H1 (cell line): Measurements from ENCODE around the gene PTX4. TPM values are rescaled to one million over a fixed set of nuclear protein-coding genes. Genes with fewer than 3 reads are reported as not detected.

Experiments
- CTCF ChIA-PET: fragments of 300-600 bp; sonication (Branson Sonifier 250); formaldehyde crosslinking; loops from one replicate; lab custom pipeline; 2021; ENCODE audit not compliant: partially characterized antibody; lab: Charles Lee
- POLR2A ChIA-PET: fragments of 300-600 bp; sonication (Branson Sonifier 250); formaldehyde crosslinking; loops from one replicate; lab custom pipeline; 2021; ENCODE audit warnings: inconsistent platforms; ENCODE audit not compliant: partially characterized antibody; lab: Charles Lee
- DNase-seq, 2 experiments: peaks; one replicate each; pipeline versions ENCODE4 v3.0.0 to v3.0.0-alpha.2; 2010 to 2022; ENCODE audit warnings: low spot score in 2 of 2, low read depth in 1 of 2, mixed read lengths in 1 of 2
- FAIRE-seq: peaks from 2 replicates; lab custom pipeline; 2011; peaks lifted over from hg19 to GRCh38; lab: Jason Lieb, UNC
- H2AFZ ChIP-seq: 2 replicates; pipeline ENCODE4 v1.8.1; 2012; ENCODE audit warnings: low read length, inconsistent platforms
- H2AK5ac ChIP-seq: 2 replicates; pipeline ENCODE4 v1.6.1; 2013; ENCODE audit warnings: low read depth, low read length
- H2BK120ac ChIP-seq: replicated peaks from 2 replicates; pipeline ENCODE3; 2013; ENCODE audit warnings: low read depth, low read length, inconsistent platforms
- H2BK12ac ChIP-seq: 2 replicates; pipeline ENCODE4 v1.6.1; 2013; ENCODE audit warnings: low read depth, low read length
- H2BK15ac ChIP-seq: 2 replicates; pipeline ENCODE4 v1.6.1; 2013; ENCODE audit warnings: low read length
- H2BK20ac ChIP-seq: 2 replicates; pipeline ENCODE4 v1.6.1; 2013; ENCODE audit warnings: low read length
- H2BK5ac ChIP-seq: 2 replicates; pipeline ENCODE4 v1.6.1; 2013; ENCODE audit warnings: low read depth, low read length
- H3K14ac ChIP-seq: 2 replicates; pipeline ENCODE4 v1.6.1; 2013; ENCODE audit warnings: inconsistent platforms; ENCODE audit not compliant: insufficient read length
- H3K18ac ChIP-seq: 2 replicates; pipeline ENCODE4 v1.6.1; 2013; ENCODE audit warnings: low read length; ENCODE audit errors: extremely low read depth
- H3K23ac ChIP-seq: 2 replicates; pipeline ENCODE4 v1.6.1; 2013; ENCODE audit warnings: inconsistent platforms; ENCODE audit not compliant: insufficient read length
- H3K23me2 ChIP-seq: 2 replicates; pipeline ENCODE4 v1.6.1; 2013; ENCODE audit warnings: low read depth, low read length
- H3K27ac ChIP-seq: 2 replicates; pipeline ENCODE4 v1.6.1; 2011; ENCODE audit warnings: low read depth, low read length, inconsistent platforms
- H3K27me3 ChIP-seq, 4 experiments: replicated peaks in 1 of 4; 1 replicate in 1 of 4; 2 replicates in 3 of 4; pipeline versions ENCODE4 v1.6.1 to v1.8.1; 2011 to 2013; ENCODE audit warnings: low read length in 3 of 4, mild to moderate bottlenecking in 3 of 4, inconsistent platforms in 2 of 4, mixed read lengths in 2 of 4, moderate library complexity in 1 of 4; ENCODE audit not compliant: control insufficient read depth in 3 of 4, insufficient read depth in 3 of 4; ENCODE audit errors: extremely low read depth in 1 of 4
- H3K36me3 ChIP-seq, 4 experiments: 2 replicates each; pipeline versions ENCODE4 v1.6.1 to v1.8.1; 2011 to 2013; ENCODE audit warnings: mild to moderate bottlenecking in 4 of 4, low read length in 3 of 4, moderate library complexity in 2 of 4, control low read depth in 1 of 4, inconsistent platforms in 1 of 4; ENCODE audit not compliant: insufficient read depth in 4 of 4, control insufficient read depth in 2 of 4
- H3K4ac ChIP-seq: replicated peaks from 2 replicates; pipeline ENCODE3; 2013; ENCODE audit warnings: low read length, low read depth, mixed read lengths, inconsistent platforms; ENCODE audit not compliant: insufficient read length
- H3K4me1 ChIP-seq, 4 experiments: replicated peaks in 1 of 4; 1 replicate in 1 of 4; 2 replicates in 3 of 4; pipeline versions ENCODE4 v1.6.1 to v1.8.1; 2011 to 2013; ENCODE audit warnings: low read length in 3 of 4, inconsistent platforms in 2 of 4, mixed read lengths in 1 of 4; ENCODE audit not compliant: insufficient read depth in 4 of 4, control insufficient read depth in 3 of 4
- H3K4me2 ChIP-seq, 2 experiments: 2 replicates each; pipeline versions ENCODE4 v1.6.1 to v1.8.1; 2011 to 2013; ENCODE audit warnings: low read depth in 2 of 2, low read length in 2 of 2, control low read depth in 1 of 2, inconsistent platforms in 1 of 2, mild to moderate bottlenecking in 1 of 2; ENCODE audit not compliant: insufficient read depth in 1 of 2
- H3K4me3 ChIP-seq, 4 experiments: fragments of 200-600, 300-600 bp in 1 of 4; sonication (generic), shearing (Covaris generic), sonication (Bioruptor Twin) in 1 of 4; 2 replicates each; pipeline versions ENCODE4 v1.5.1 to v1.8.1; 2011 to 2016; ENCODE audit warnings: low read length in 4 of 4, low read depth in 3 of 4, control low read depth in 2 of 4, inconsistent platforms in 2 of 4, mild to moderate bottlenecking in 2 of 4, mixed read lengths in 1 of 4, moderate library complexity in 1 of 4; ENCODE audit not compliant: insufficient read depth in 2 of 4; ENCODE audit errors: extremely low read depth in 1 of 4
- H3K56ac ChIP-seq: replicated peaks from 2 replicates; pipeline ENCODE3; 2013; ENCODE audit warnings: low read depth, mild to moderate bottlenecking, mixed read lengths, low read length, inconsistent platforms; ENCODE audit not compliant: insufficient read length
- H3K79me1 ChIP-seq: 2 replicates; pipeline ENCODE4 v1.6.1; 2013; ENCODE audit warnings: low read depth, low read length, control low read depth
- H3K79me2 ChIP-seq, 2 experiments: 2 replicates each; pipeline versions ENCODE4 v1.6.1 to v1.8.1; 2012 to 2013; ENCODE audit warnings: low read length in 2 of 2, mild to moderate bottlenecking in 2 of 2, inconsistent platforms in 1 of 2; ENCODE audit not compliant: insufficient read depth in 2 of 2, control insufficient read depth in 1 of 2
- H3K9ac ChIP-seq, 4 experiments: replicated peaks in 1 of 4; 1 replicate in 1 of 4; 2 replicates in 3 of 4; pipeline versions ENCODE4 v1.6.1 to v1.8.1; 2011 to 2013; ENCODE audit warnings: low read depth in 3 of 4, low read length in 3 of 4, control low read depth in 2 of 4, mild to moderate bottlenecking in 2 of 4, moderate library complexity in 2 of 4, inconsistent platforms in 1 of 4; ENCODE audit errors: extremely low read depth in 1 of 4
- H3K9me3 ChIP-seq, 2 experiments: 2 replicates each; pipeline versions ENCODE4 v1.6.1 to v1.8.1; 2012 to 2013; ENCODE audit warnings: mild to moderate bottlenecking in 2 of 2, moderate library complexity in 2 of 2, control low read depth in 1 of 2, inconsistent platforms in 1 of 2, low read depth in 1 of 2, low read length in 1 of 2, mixed read lengths in 1 of 2; ENCODE audit not compliant: insufficient read depth in 2 of 2
- H4K20me1 ChIP-seq, 2 experiments: replicated peaks in 1 of 2; 2 replicates each; pipeline versions ENCODE3 to v1.8.1; 2011 to 2013; ENCODE audit warnings: inconsistent platforms in 2 of 2, low read length in 2 of 2, mild to moderate bottlenecking in 1 of 2; ENCODE audit not compliant: insufficient read depth in 2 of 2, control insufficient read depth in 1 of 2
- H4K5ac ChIP-seq: 2 replicates; pipeline ENCODE4 v1.6.1; 2013; ENCODE audit warnings: low read length, low read depth, mixed read lengths, inconsistent platforms; ENCODE audit not compliant: insufficient read length
- H4K8ac ChIP-seq: 2 replicates; pipeline ENCODE4 v1.8.0; 2013; ENCODE audit warnings: mild to moderate bottlenecking, moderate library complexity, low read length, inconsistent platforms; ENCODE audit not compliant: insufficient read depth; ENCODE audit errors: extremely low read depth
- H4K91ac ChIP-seq: replicated peaks from 2 replicates; pipeline ENCODE3; 2013; ENCODE audit warnings: low read length, mixed read lengths, inconsistent platforms; ENCODE audit not compliant: insufficient read length
- WGBS, 2 experiments: shearing (Covaris generic) in 1 of 2; methylation state at CpG; one replicate each; pipeline versions ENCODE4 v1.1.6 to v1.1.7; 2013 to 2015; ENCODE audit warnings: low lambda C conversion rate in 2 of 2, mixed read lengths in 2 of 2, inconsistent platforms in 1 of 2, low coverage in 1 of 2, missing lambda C conversion rate in 1 of 2; ENCODE audit not compliant: insufficient replicate concordance in 2 of 2, insufficient coverage in 1 of 2, insufficient read length in 1 of 2; ENCODE audit errors: extremely low coverage in 1 of 2, missing lambda C conversion rate in 1 of 2; 5-methylcytosine and 5-hydroxymethylcytosine counted together
- polyA plus RNA-seq, 7 experiments: library from polyadenylated mRNA; depleted of rRNA in 3 of 7; stranded (reverse) in 5 of 7; unstranded in 2 of 7; fragments of >200 nt in 5 of 7; fragments of 200-250 nt in 2 of 7; gene quantifications; 1 replicate in 5 of 7; 2 replicates in 1 of 7; 4 replicates in 1 of 7; pipeline versions ENCODE4 v1.2.1 to v1.2.3, GENCODE V29; 2011 to 2013; ENCODE audit warnings: missing spikeins in 2 of 7, mixed read lengths in 2 of 7
- total RNA-seq: library from RNA; stranded (reverse); fragmentation: NEBNext Ultra II Directional; extraction: Animal tissue kit (Norgen Biotek cat#: 25700); gene quantifications from 2 replicates; pipeline ENCODE4 v1.2.1, GENCODE V29; 2021

The PTX4 gene
- total and polyA plus RNA-seq, 2 of the 8 experiments (the other 6 are each of a cell fraction or from before 2014, with no cell fraction given): not detected

DNA sequence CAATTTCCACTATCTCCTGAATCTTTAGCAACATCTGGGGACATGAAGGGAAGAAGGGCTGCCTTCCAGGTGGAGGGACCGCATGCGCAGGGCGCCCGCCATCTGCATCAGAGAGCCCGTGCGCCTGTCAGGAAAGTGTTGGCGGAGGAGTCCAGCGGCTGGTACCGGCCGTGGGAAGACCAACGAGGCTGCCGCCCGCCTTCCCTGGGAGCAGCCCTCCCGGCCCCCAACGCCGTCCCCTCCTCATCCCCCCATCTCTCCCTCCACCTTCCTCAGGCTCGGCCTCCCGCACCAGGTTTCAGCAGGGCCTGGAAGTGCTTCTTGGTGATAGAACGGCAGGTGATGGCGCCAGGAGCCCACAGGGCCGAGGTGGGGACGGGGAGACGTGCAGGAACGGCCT, 22.7 kb downstream of the PTX4 start:
- Histone ChIP-seq H3K36me3 (peaks cover 0 to 12% (median 0%) of the 10 kb centered on the region in 4 experiments; a peak in 3 of 8 replicates), H3K79me1 (peaks cover 21% of the 10 kb centered on the region), H4K5ac (no peak overlapping the region), H3K9ac (no peak overlapping the region), H2BK15ac (no peak overlapping the region), H3K14ac (no peak overlapping the region), H2AK5ac (no peak overlapping the region), H3K79me2 (peaks cover 0 to 49% of the 10 kb centered on the region in 2 experiments; a peak in 2 of 4 replicates), H3K18ac (no peak overlapping the region), H2BK20ac (no peak overlapping the region), H2BK120ac (no peak overlapping the region), H3K56ac (no peak overlapping the region), H2BK5ac (no peak overlapping the region), H2AFZ (no peak overlapping the region), H3K23ac (no peak overlapping the region), H4K91ac (no peak overlapping the region), H3K9me3 (no peaks in the 10 kb centered on the region), H3K23me2 (no peaks in the 10 kb centered on the region), H3K4ac (no peak overlapping the region), H3K4me1 (0 out of 7 replicates have a peak, but pooled peaks cover 0 to 3% (median 0%) of the 10 kb centered on the region in 4 experiments), H4K20me1 (peaks cover 7 to 14% of the 10 kb centered on the region in 2 experiments), H3K27ac (no peak overlapping the region), H3K4me3 (no peak overlapping the region), H3K4me2 (no peak overlapping the region), H3K27me3 (no peaks in the 10 kb centered on the region), H4K8ac (no peak overlapping the region), H2BK12ac (no peak overlapping the region)
- DNase-seq (peak in 1 of 2 experiments; percentile 35), FAIRE-seq (no peak)
- ChIA-PET POLR2A (interaction anchor here (0.7 kb wide), 1 partner anchor 17 kb away, joined by 3 read pairs; no protein-coding TSS in a partner anchor), CTCF (no interaction called here)
- 91% methylated on average over 14 of the region's 24 CpGs; no CpG with 5 or more reads in 1 of the 2 experiments for WGBS, 2 experiments
